KG1 (cell line): ENCODE measurements around the gene CACTIN.
"Not testable (repeated sequence)": the region's sequence is repeated elsewhere in the genome, so short reads cannot be mapped to it uniquely, and the experiment has no call there.

Source experiments
- DNase-seq: peaks from one replicate; lab custom pipeline; 2025; lab: John Stamatoyannopoulos, UW

The CACTIN gene

GRCh38 chr19:3626473-3627350, at the start of gene CACTIN:
TSS of gene CACTIN (minus strand) at chr19:3626790. CDS start at chr19:3626762, 28 bp downstream.
- DNase-seq: peak; percentile 98

- no peak for DNase-seq
These were observed 48.4 kb upstream of the CACTIN start for GRCh38 chr19:3674784-3675543.

GRCh38 chr19:3673506-3674439, 47.2 kb upstream of the CACTIN start:
- no peak for DNase-seq

GRCh38 chr19:3672993-3673392, 46.4 kb upstream of the CACTIN start:
- DNase-seq: no peak

GRCh38 chr19:3672575-3672948, 46.0 kb upstream of the CACTIN start:
- DNase-seq: no peak

GRCh38 chr19:3671680-3672574, 45.3 kb upstream of the CACTIN start:
- DNase-seq: peak; percentile 80

GRCh38 chr19:3670796-3671679, 44.4 kb upstream of the CACTIN start:
- DNase-seq: peak; percentile 61

- DNase-seq: no peak
These were observed 43.6 kb upstream of the CACTIN start for GRCh38 chr19:3669947-3670795.

GRCh38 chr19:3669082-3669946, 42.7 kb upstream of the CACTIN start:
- DNase-seq: no peak

- DNase-seq: no peak
These were observed 41.9 kb upstream of the CACTIN start for GRCh38 chr19:3668331-3669081.

GRCh38 chr19:3667766-3668165, 41.2 kb upstream of the CACTIN start:
- DNase-seq: no peak

GRCh38 chr19:3667037-3667638, 40.5 kb upstream of the CACTIN start:
- no peak for DNase-seq

GRCh38 chr19:3666545-3666856, 39.9 kb upstream of the CACTIN start:
- not testable (repeated sequence) for DNase-seq

GRCh38 chr19:3665681-3666544, 39.3 kb upstream of the CACTIN start:
- peak; percentile 3 for DNase-seq

GRCh38 chr19:3664879-3665642, 38.5 kb upstream of the CACTIN start:
- no peak for DNase-seq
